ENCODE measurements around the gene CBX1. TPM values are rescaled to one million over a fixed set of nuclear protein-coding genes. Genes with fewer than 3 reads are reported as not detected.

The CBX1 gene
- total RNA-seq, 1 donor from 2014 or later = 69.3 TPM

DNA sequence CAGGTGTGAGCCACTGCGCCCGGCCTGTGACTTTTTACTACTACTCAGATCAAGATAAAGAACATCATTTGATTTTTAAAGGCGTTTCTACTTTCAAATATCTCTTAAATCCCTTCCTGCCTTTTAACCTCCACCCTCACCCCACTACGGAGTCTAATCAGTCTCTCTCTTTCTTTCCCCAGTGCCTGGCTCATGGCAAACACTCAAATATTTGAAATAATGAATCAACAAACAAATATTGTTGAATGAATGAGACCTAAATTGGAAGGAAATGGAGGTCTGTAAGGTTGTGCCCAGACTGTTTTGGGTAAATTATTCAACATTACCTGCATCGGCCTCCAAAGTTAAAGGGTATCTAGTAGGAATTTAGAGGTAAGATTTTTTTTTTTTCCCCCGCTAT is 78.4 kb downstream of the CBX1 start:
- Mint-ChIP-seq H3K4me3 (ENCODE audit: unreplicated experiment) (no peak overlapping the region), H3K27ac (ENCODE audit: unreplicated experiment) (no peak overlapping the region), H3K9me3 (ENCODE audit: unreplicated experiment) (no peaks in the 10 kb centered on the region), H3K36me3 (ENCODE audit: low read depth, unreplicated experiment) (peaks cover 2% of the 10 kb centered on the region), H3K4me1 (ENCODE audit: low read depth, unreplicated experiment) (peaks cover 9% of the 10 kb centered on the region), H3K27me3 (ENCODE audit: low read depth, unreplicated experiment) (peaks cover 13% of the 10 kb centered on the region)
- Histone ChIP-seq H4K20me1 (ENCODE audit: insufficient read depth, low read length) (no peaks in the 10 kb centered on the region), H3K36me3 (ENCODE audit: insufficient read depth, low read length) (no peaks in the 10 kb centered on the region), H2AFZ (ENCODE audit: low read depth, low read length) (no peak overlapping the region), H3K4me3 (ENCODE audit: insufficient read depth, low read depth, low read length) (no peak overlapping the region), H3K9ac (ENCODE audit: low read length) (no peak overlapping the region), H3K79me2 (ENCODE audit: insufficient read depth, low read length) (no peaks in the 10 kb centered on the region), H3K27me3 (ENCODE audit: insufficient read depth, low read length) (no peaks in the 10 kb centered on the region), H3K4me2 (ENCODE audit: low read length) (peak overlapping the region; percentile 90), H3K4me1 (ENCODE audit: insufficient read depth, low read length) (peaks cover 31% of the 10 kb centered on the region), H3K9me3 (ENCODE audit: insufficient read depth, low read depth, low read length) (no peaks in the 10 kb centered on the region), H3K27ac (ENCODE audit: low read depth, low read length) (no peak overlapping the region)
- FAIRE-seq (no peak), DNase-seq (ENCODE audit: low read depth) (no peak)
- TF ChIP-seq EZH2 (IDR thresholded peaks at IDR 0.05; ENCODE audit: insufficient read depth, low read length) = no peak

- Mint-ChIP-seq H3K4me3 (ENCODE audit: unreplicated experiment) (no peak overlapping the region), H3K27ac (ENCODE audit: unreplicated experiment) (no peak overlapping the region), H3K4me1 (ENCODE audit: low read depth, unreplicated experiment) (peaks cover 13% of the 10 kb centered on the region), H3K9me3 (ENCODE audit: unreplicated experiment) (no peaks in the 10 kb centered on the region), H3K36me3 (ENCODE audit: low read depth, unreplicated experiment) (peaks cover 2% of the 10 kb centered on the region), H3K27me3 (ENCODE audit: low read depth, unreplicated experiment) (peaks cover 10% of the 10 kb centered on the region)
- Histone ChIP-seq H3K4me2 (ENCODE audit: low read length) (no peak overlapping the region), H3K9me3 (ENCODE audit: insufficient read depth, low read depth, low read length) (no peaks in the 10 kb centered on the region), H3K4me3 (ENCODE audit: insufficient read depth, low read depth, low read length) (no peak overlapping the region), H3K27ac (ENCODE audit: low read depth, low read length) (no peak overlapping the region), H3K27me3 (ENCODE audit: insufficient read depth, low read length) (no peaks in the 10 kb centered on the region), H2AFZ (ENCODE audit: low read depth, low read length) (no peak overlapping the region), H3K9ac (ENCODE audit: low read length) (no peak overlapping the region), H3K4me1 (ENCODE audit: insufficient read depth, low read length) (peaks cover 30% of the 10 kb centered on the region), H3K36me3 (ENCODE audit: insufficient read depth, low read length) (no peaks in the 10 kb centered on the region), H3K79me2 (ENCODE audit: insufficient read depth, low read length) (no peaks in the 10 kb centered on the region), H4K20me1 (ENCODE audit: insufficient read depth, low read length) (no peaks in the 10 kb centered on the region)
- FAIRE-seq (no peak), DNase-seq (ENCODE audit: low read depth) (no peak)
- TF ChIP-seq EZH2 (IDR thresholded peaks at IDR 0.05; ENCODE audit: insufficient read depth, low read length) = no peak
- no peak for TF ChIP-seq CTCF (IDR thresholded peaks at IDR 0.05; ENCODE audit: insufficient read depth, low read depth, low read length)
Measured at GRCh38 chr17:48021934-48022333, 79.3 kb downstream of the CBX1 start.

Small RNA genes within 50 kb of the gene (microRNA-seq; reads per million reads assigned to microRNA genes)
- 457 reads per million, percentile 77 among the genes with 10 or more reads in this experiment for gene MIR152

Other genes starting within 250 kb of the CBX1 start
- gene SP2, start 205.2 kb downstream of the CBX1 start, total RNA-seq = 12.1 and 13.0 TPM in 2 replicates
- gene PNPO, start 159.9 kb downstream of the CBX1 start, total RNA-seq = 12.0 and 14.1 TPM in 2 replicates
- gene PRR15L, start 143.6 kb downstream of the CBX1 start, total RNA-seq = not detected in 2 replicates
- 59.1 and 62.8 TPM in 2 replicates for gene CDK5RAP3, start 130.4 kb downstream of the CBX1 start, total RNA-seq
- 25.1 and 38.3 TPM in 2 replicates for gene COPZ2, start 63.7 kb downstream of the CBX1 start, total RNA-seq
- 344 and 348 TPM in 2 replicates for gene NFE2L1, start 53.1 kb downstream of the CBX1 start, total RNA-seq
- gene SNX11, start 6.3 kb upstream of the CBX1 start, total RNA-seq = 30.4 and 33.3 TPM in 2 replicates